PFSK-1 (cell line): ENCODE data around the gene STK32B.

Experiments used
- FOXP2 ChIP-seq: optimal IDR thresholded peaks from 2 replicates; pipeline ENCODE3; 2011; ENCODE audit warnings: borderline replicate concordance, control low read depth, inconsistent platforms; ENCODE audit not compliant: insufficient read depth; ENCODE audit errors: extremely low read length, extremely low read depth
- POLR2AphosphoS5 ChIP-seq: IDR thresholded peaks from 2 replicates; pipeline ENCODE4 v1.6.1; 2012; ENCODE audit warnings: low read depth, mild to moderate bottlenecking, control low read depth, low read length, moderate library complexity
- REST ChIP-seq, 2 experiments: IDR thresholded peaks; 2 replicates each; pipeline versions ENCODE4 v1.6.1 to v1.8.0; 2011 to 2012; ENCODE audit warnings: low read depth in 2 of 2, low read length in 2 of 2, control low read depth in 1 of 2, inconsistent platforms in 1 of 2, mild to moderate bottlenecking in 1 of 2, moderate library complexity in 1 of 2; ENCODE audit not compliant: insufficient read depth in 1 of 2
- SIN3A ChIP-seq: IDR thresholded peaks from 2 replicates; pipeline ENCODE4 v1.6.1; 2012; ENCODE audit warnings: mild to moderate bottlenecking, low read length, moderate library complexity, borderline replicate concordance; ENCODE audit not compliant: insufficient read depth
- TAF1 ChIP-seq: IDR thresholded peaks from 2 replicates; pipeline ENCODE4 v1.6.1; 2012; ENCODE audit warnings: low read length, control low read depth, borderline replicate concordance; ENCODE audit not compliant: insufficient read depth

The STK32B gene

GRCh38 chr4:5374994-5375393 is 323.7 kb downstream of the STK32B start:
- TF ChIP-seq SIN3A (no peak), TAF1 (no peak), FOXP2 (no peak), POLR2AphosphoS5 (no peak), REST (IDR thresholded peaks at IDR 0.05; ENCODE audit: insufficient read depth in 1 of 2, low read depth in 2 of 2, low read length in 2 of 2) (no peak)

- TF ChIP-seq FOXP2 (no peak), REST (IDR thresholded peaks at IDR 0.05; ENCODE audit: insufficient read depth in 1 of 2, low read depth in 2 of 2, low read length in 2 of 2) (no peak), TAF1 (no peak), SIN3A (no peak), POLR2AphosphoS5 (no peak)
Observed at GRCh38 chr4:5376015-5376414, 324.7 kb downstream of the STK32B start.

- TF ChIP-seq TAF1: no peak
- no peak for TF ChIP-seq REST (IDR thresholded peaks at IDR 0.05; ENCODE audit: insufficient read depth in 1 of 2, low read depth in 2 of 2, low read length in 2 of 2)
- no peak for TF ChIP-seq FOXP2
- no peak for TF ChIP-seq POLR2AphosphoS5
- TF ChIP-seq SIN3A: no peak
Observed at GRCh38 chr4:5378002-5378401, 326.7 kb downstream of the STK32B start.

GRCh38 chr4:5379895-5380294 is 328.6 kb downstream of the STK32B start:
- TF ChIP-seq FOXP2 (no peak), SIN3A (no peak), POLR2AphosphoS5 (no peak), TAF1 (no peak), REST (IDR thresholded peaks at IDR 0.05; ENCODE audit: insufficient read depth in 1 of 2, low read depth in 2 of 2, low read length in 2 of 2) (no peak)

- no peak for TF ChIP-seq TAF1
Observed at GRCh38 chr4:5381961-5382441, 330.7 kb downstream of the STK32B start.
